Smooth muscle cell of bladder (primary cell): ENCODE data around the gene HOMER3. TPM values are rescaled to one million over a fixed set of nuclear protein-coding genes. Genes with fewer than 3 reads are reported as not detected.

Source experiments
- total RNA-seq: library from RNA; depleted of rRNA; stranded (reverse); fragments of >200 nt; gene quantifications from 2 replicates; pipeline ENCODE4 v1.2.3, GENCODE V29; 2014

The HOMER3 gene
- 51.9 and 72.1 TPM in 2 replicates for total RNA-seq

GRCh38 chr19:18940769-18941627, at the start of gene HOMER3:
Gene HOMER3, minus strand, starts transcription at chr19:18941217. Its CDS starts 2,235 bp downstream, at chr19:18938982.

GRCh38 chr19:18919086-18919899, 21.7 kb downstream of the HOMER3 start, which contains the start of the genes COPE and DDX49:
Gene COPE, minus strand, starts transcription at chr19:18919387. Its CDS starts 39 bp downstream, at chr19:18919348.
Gene DDX49, plus strand, starts transcription at chr19:18919715. Its CDS starts 27 bp downstream, at chr19:18919742.

GRCh38 chr19:18895824-18896341, 45.1 kb downstream of the HOMER3 start, which contains the start of gene CERS1:
Gene CERS1, minus strand, starts transcription at chr19:18896158. Its CDS starts 86 bp downstream, at chr19:18896072.

Other genes with a start within 250 kb of the HOMER3 start
- gene COMP, start 149.9 kb downstream of the HOMER3 start, total RNA-seq: 1.3 and 5.7 TPM in 2 replicates
- gene UPF1, start 109.3 kb downstream of the HOMER3 start, total RNA-seq: 41.5 and 54.9 TPM in 2 replicates
- gene CERS1, start 45.1 kb downstream of the HOMER3 start, total RNA-seq: 0.85 and 2.7 TPM in 2 replicates
- 167 and 229 TPM in 2 replicates for gene COPE, start 21.8 kb downstream of the HOMER3 start, total RNA-seq
- gene DDX49, start 21.5 kb downstream of the HOMER3 start, total RNA-seq: 56.9 and 80.1 TPM in 2 replicates
- gene SUGP2, start 92.3 kb upstream of the HOMER3 start, total RNA-seq: 23.3 and 27.3 TPM in 2 replicates
- 25.1 and 27.7 TPM in 2 replicates for gene ARMC6, start 92.4 kb upstream of the HOMER3 start, total RNA-seq
- 4.4 and 5.7 TPM in 2 replicates for gene SLC25A42, start 122.8 kb upstream of the HOMER3 start, total RNA-seq
- gene TMEM161A, start 197.3 kb upstream of the HOMER3 start, total RNA-seq: 28.9 and 31.7 TPM in 2 replicates
- 0.09 and 0.14 TPM in 2 replicates for gene MEF2B, start 229.0 kb upstream of the HOMER3 start, total RNA-seq